ENCODE results near the gene SFRP4. TPM values are rescaled to one million over a fixed set of nuclear protein-coding genes. Genes with fewer than 3 reads are reported as not detected.

Gene SFRP4
- total and polyA plus RNA-seq, 2 donors (not counting 3 experiments of a cell fraction or from before 2014, with no cell fraction given) = not detected

- CTCF ChIA-PET = no interaction called here
Measured at GRCh38 chr7:37925620-37926019, 9.0 kb upstream of the SFRP4 start.

More at GRCh38 chr7:37925620-37926019, 9.0 kb upstream of the SFRP4 start:
- H3K9me3 ChIP-seq (replicated peaks; ENCODE audit: control insufficient read depth, insufficient read depth, low read length) = no peaks in the 10 kb centered on the region
- H3K36me3 ChIP-seq (ENCODE audit: control insufficient read depth in 2 of 2, extremely low read depth in 1 of 2, insufficient read depth in 2 of 2, low read length in 2 of 2) = no peaks in the 10 kb centered on the region
- no peak for DNase-seq (ENCODE audit: low read depth, low spot score)
- no peaks in the 10 kb centered on the region for H3K4me1 ChIP-seq (ENCODE audit: control insufficient read depth, extremely low read depth, insufficient read depth, low read length)
- dilution Hi-C loops (cut with MboI; ENCODE audit: extremely low pct_ligation_motif_present, low sequenced_read_pairs) (no loop called here), intact Hi-C loops (cut with micrococcal nuclease) (no loop called here)
- BruUV-seq (replicated peaks) = no TSS peak
- no peak overlapping the region for H3K9ac ChIP-seq (replicated peaks; ENCODE audit: extremely low read depth, insufficient read depth, low read length)
- no peak overlapping the region for H3K27ac ChIP-seq (ENCODE audit: insufficient read depth, low read depth, low read length)
- H4K20me1 ChIP-seq (replicated peaks; ENCODE audit: control insufficient read depth, extremely low read depth, insufficient read depth, low read length) = no peaks in the 10 kb centered on the region
- no peaks in the 10 kb centered on the region for H3K9me1 ChIP-seq (replicated peaks; ENCODE audit: control insufficient read depth, extremely low read depth, insufficient read depth, low read length)
- peaks cover 2 to 13% of the 10 kb centered on the region in 2 experiments for H3K27me3 ChIP-seq (ENCODE audit: control insufficient read depth in 2 of 2, insufficient read depth in 2 of 2, low read length in 2 of 2)
- no peaks in the 10 kb centered on the region for H3K79me2 ChIP-seq (ENCODE audit: control insufficient read depth, insufficient read depth, low read length)
- TF ChIP-seq FOS (IDR thresholded peaks at IDR 0.05; ENCODE audit: borderline replicate concordance, insufficient read depth, low read length) = no peak
- no peak for TF ChIP-seq EZH2 (IDR thresholded peaks at IDR 0.05; ENCODE audit: borderline replicate concordance, low read depth, low read length, severe bottlenecking)
- no peak for TF ChIP-seq MAX (IDR thresholded peaks at IDR 0.05; ENCODE audit: insufficient read depth, insufficient read length)
- no peak for TF ChIP-seq MYC (IDR thresholded peaks at IDR 0.05; ENCODE audit: low read depth, low read length)
- TF ChIP-seq JUN (IDR thresholded peaks at IDR 0.05; ENCODE audit: borderline replicate concordance, insufficient read depth, insufficient read length, low read depth) = no peak
- TF ChIP-seq GATA2 (IDR thresholded peaks at IDR 0.05; ENCODE audit: insufficient read depth, insufficient read length, low read depth, low read length) = no peak
- TF ChIP-seq CTCF (IDR thresholded peaks at IDR 0.05; ENCODE audit: extremely low read depth in 1 of 2, insufficient read depth in 1 of 2, low read depth in 1 of 2, low read length in 2 of 2) = no peak
- TF ChIP-seq POLR2A (IDR thresholded peaks at IDR 0.05; ENCODE audit: low read depth, low read length) = no peak
- no peak for TF ChIP-seq POLR2AphosphoS5 (IDR thresholded peaks at IDR 0.05; ENCODE audit: insufficient read depth, low read depth, low read length)
- no peak overlapping the region for H3K4me2 ChIP-seq (ENCODE audit: insufficient read depth, low read length)
- POLR2A ChIA-PET = no interaction called here
- no peak for FAIRE-seq
- no peak overlapping the region for H3K4me3 ChIP-seq (replicated peaks in 1 of 3; ENCODE audit: insufficient read depth in 1 of 3, low read depth in 1 of 3, low read length in 3 of 3)
- H2AFZ ChIP-seq (ENCODE audit: low read depth, low read length) = no peak overlapping the region
